ENCODE results near the gene SCUBE1.

DNA sequence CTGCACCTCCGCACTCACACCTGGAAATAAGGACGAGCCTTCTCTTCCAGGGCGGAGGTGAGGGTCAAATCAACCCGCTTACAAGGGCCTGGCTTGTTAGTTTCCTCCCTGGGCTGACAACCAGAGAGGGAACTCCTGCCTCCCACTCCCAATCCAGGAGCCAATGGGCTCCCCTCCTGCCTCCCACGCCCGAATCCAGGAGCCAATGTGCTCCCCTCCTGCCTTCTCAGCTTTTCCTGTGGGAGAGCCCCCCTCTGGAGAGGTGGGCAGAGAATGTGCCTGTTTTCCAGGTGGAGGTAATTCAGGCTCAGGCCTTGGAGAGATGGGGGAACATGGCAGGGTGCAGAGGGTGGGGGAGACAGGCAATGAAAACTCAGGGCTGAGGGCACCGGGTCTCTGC lies 102.6 kb downstream of the SCUBE1 start:
- TF ChIP-seq, protein P1, sequence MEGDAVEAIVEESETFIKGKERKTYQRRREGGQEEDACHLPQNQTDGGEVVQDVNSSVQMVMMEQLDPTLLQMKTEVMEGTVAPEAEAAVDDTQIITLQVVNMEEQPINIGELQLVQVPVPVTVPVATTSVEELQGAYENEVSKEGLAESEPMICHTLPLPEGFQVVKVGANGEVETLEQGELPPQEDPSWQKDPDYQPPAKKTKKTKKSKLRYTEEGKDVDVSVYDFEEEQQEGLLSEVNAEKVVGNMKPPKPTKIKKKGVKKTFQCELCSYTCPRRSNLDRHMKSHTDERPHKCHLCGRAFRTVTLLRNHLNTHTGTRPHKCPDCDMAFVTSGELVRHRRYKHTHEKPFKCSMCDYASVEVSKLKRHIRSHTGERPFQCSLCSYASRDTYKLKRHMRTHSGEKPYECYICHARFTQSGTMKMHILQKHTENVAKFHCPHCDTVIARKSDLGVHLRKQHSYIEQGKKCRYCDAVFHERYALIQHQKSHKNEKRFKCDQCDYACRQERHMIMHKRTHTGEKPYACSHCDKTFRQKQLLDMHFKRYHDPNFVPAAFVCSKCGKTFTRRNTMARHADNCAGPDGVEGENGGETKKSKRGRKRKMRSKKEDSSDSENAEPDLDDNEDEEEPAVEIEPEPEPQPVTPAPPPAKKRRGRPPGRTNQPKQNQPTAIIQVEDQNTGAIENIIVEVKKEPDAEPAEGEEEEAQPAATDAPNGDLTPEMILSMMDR (IDR thresholded peaks at IDR 0.05): no peak
- TF ChIP-seq POLR2A (IDR thresholded peaks at IDR 0.05): no peak
